WTC11 (cell line): ENCODE measurements around the gene MPHOSPH10.
"Not testable (repeated sequence)": the region's sequence is repeated elsewhere in the genome, so short reads cannot be mapped to it uniquely, and the experiment has no call there.

Experiments used
- FOXJ3 ChIP-seq: sonication (generic); formaldehyde crosslinking; IDR thresholded peaks from 2 replicates; pipeline ENCODE4 v1.9.0; 2021; ENCODE audit warnings: missing genetic modification reagents, mild to moderate bottlenecking, borderline replicate concordance
- SP1 ChIP-seq: sonication (generic); formaldehyde crosslinking; conservative IDR thresholded peaks from 2 replicates; pipeline ENCODE4 v1.8.1; 2022; ENCODE audit warnings: missing genetic modification reagents
- TCF7 ChIP-seq: sonication (generic); formaldehyde crosslinking; IDR thresholded peaks from 2 replicates; pipeline ENCODE4 v1.8.0; 2022; ENCODE audit warnings: mild to moderate bottlenecking, low read depth, missing genetic modification reagents, moderate library complexity
- TF ChIP-seq, protein P1 (sequence below): fragments of 200-600 bp; IDR thresholded peaks from 2 replicates; pipeline ENCODE4 v1.8.0; 2022; ENCODE audit warnings: antibody characterized with exemption
- TF ChIP-seq, protein P2 (sequence below): sonication (generic); formaldehyde crosslinking; IDR thresholded peaks from 2 replicates; pipeline ENCODE4 v1.8.0; 2022; ENCODE audit warnings: mild to moderate bottlenecking, missing genetic modification reagents

DNA sequence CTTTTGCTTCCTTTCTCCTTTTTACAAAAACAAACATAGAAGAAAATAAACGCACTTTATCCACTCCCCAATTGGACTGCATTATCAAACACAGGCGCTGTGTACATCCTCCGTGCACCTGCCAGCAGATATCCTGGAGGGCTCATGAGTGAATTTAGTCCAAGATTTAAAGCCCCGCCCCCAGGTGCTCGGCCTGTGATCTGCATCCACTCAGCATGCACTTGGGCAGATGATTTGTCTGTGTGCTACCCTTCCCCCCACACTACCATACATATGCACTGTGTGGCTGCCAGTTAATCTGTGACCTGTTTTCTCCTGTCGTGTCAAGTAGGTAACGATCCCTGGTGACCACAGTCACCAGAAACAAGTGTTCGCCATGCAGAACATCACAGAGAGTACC lies 48.4 kb downstream of the MPHOSPH10 start:
- TF ChIP-seq, protein P1, sequence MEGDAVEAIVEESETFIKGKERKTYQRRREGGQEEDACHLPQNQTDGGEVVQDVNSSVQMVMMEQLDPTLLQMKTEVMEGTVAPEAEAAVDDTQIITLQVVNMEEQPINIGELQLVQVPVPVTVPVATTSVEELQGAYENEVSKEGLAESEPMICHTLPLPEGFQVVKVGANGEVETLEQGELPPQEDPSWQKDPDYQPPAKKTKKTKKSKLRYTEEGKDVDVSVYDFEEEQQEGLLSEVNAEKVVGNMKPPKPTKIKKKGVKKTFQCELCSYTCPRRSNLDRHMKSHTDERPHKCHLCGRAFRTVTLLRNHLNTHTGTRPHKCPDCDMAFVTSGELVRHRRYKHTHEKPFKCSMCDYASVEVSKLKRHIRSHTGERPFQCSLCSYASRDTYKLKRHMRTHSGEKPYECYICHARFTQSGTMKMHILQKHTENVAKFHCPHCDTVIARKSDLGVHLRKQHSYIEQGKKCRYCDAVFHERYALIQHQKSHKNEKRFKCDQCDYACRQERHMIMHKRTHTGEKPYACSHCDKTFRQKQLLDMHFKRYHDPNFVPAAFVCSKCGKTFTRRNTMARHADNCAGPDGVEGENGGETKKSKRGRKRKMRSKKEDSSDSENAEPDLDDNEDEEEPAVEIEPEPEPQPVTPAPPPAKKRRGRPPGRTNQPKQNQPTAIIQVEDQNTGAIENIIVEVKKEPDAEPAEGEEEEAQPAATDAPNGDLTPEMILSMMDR, result not testable (repeated sequence)
- TF ChIP-seq TCF7, SP1, FOXJ3 (CRISPR knock-in tag): not testable (repeated sequence)
- TF ChIP-seq, protein P2, sequence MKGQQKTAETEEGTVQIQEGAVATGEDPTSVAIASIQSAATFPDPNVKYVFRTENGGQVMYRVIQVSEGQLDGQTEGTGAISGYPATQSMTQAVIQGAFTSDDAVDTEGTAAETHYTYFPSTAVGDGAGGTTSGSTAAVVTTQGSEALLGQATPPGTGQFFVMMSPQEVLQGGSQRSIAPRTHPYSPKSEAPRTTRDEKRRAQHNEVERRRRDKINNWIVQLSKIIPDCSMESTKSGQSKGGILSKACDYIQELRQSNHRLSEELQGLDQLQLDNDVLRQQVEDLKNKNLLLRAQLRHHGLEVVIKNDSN (CRISPR knock-in tag), result not testable (repeated sequence)
